GM10248 (cell line): ENCODE data around the gene PARP11.

Experiments used
- CTCF ChIA-PET: fragments of 300-600 bp; sonication (Branson Sonifier 250); formaldehyde crosslinking; extraction: SDS; loops from one replicate; lab custom pipeline; 2021; ENCODE audit warnings: antibody characterized with exemption; lab: Yijun Ruan, JAX
- POLR2A ChIA-PET: fragments of 350-650 bp; sonication (Branson Sonifier 250); formaldehyde crosslinking; extraction: SDS; loops from one replicate; lab custom pipeline; 2020; ENCODE audit warnings: antibody characterized with exemption; lab: Yijun Ruan, JAX
- DNase-seq: peaks from one replicate; pipeline ENCODE4 v3.0.0; 2012; ENCODE audit errors: extremely low spot score
- TF ChIP-seq, protein P1 (sequence below): IDR thresholded peaks from 2 replicates; pipeline ENCODE4 v1.5.1; 2012; ENCODE audit warnings: mild to moderate bottlenecking, low read depth; ENCODE audit errors: extremely low read depth, missing control alignments, control extremely low read depth

Gene PARP11

DNA sequence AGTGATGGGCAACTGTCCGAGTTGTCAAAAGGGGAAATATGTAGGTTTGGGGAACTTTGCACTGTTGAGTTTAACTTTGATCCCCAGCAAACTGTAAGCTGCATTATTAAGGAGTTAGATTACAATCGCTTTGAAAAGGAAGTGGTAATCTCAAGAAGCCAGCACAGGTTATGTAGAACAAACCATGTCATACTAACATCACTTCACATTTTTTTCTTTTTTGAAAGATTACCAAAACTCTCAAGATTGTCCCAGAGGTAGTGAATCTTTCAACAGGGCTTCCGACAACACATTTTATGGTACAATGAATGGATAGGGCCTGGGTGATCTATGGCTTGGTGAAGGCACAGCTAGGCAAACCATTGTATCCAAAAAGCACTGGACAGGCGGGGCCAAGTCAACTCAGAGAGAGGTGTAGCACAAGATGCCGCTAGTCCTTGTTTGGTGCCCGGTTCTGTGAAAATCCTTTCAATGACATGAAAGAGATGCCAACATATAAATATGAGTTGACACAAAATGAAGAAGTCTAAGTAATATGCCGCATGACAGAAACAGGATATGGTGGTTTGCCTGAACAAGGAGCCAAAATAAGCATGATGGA, 24.3 kb upstream of the PARP11 start:
- POLR2A ChIA-PET: no interaction called here
- TF ChIP-seq, protein P1, sequence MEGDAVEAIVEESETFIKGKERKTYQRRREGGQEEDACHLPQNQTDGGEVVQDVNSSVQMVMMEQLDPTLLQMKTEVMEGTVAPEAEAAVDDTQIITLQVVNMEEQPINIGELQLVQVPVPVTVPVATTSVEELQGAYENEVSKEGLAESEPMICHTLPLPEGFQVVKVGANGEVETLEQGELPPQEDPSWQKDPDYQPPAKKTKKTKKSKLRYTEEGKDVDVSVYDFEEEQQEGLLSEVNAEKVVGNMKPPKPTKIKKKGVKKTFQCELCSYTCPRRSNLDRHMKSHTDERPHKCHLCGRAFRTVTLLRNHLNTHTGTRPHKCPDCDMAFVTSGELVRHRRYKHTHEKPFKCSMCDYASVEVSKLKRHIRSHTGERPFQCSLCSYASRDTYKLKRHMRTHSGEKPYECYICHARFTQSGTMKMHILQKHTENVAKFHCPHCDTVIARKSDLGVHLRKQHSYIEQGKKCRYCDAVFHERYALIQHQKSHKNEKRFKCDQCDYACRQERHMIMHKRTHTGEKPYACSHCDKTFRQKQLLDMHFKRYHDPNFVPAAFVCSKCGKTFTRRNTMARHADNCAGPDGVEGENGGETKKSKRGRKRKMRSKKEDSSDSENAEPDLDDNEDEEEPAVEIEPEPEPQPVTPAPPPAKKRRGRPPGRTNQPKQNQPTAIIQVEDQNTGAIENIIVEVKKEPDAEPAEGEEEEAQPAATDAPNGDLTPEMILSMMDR: no peak
- no peak for DNase-seq
- CTCF ChIA-PET: interaction anchor here (2.3 to 3.8 kb wide), 2 partner anchors 11 to 379 kb away, joined by 7 to 26 read pairs; no protein-coding TSS in a partner anchor

DNA sequence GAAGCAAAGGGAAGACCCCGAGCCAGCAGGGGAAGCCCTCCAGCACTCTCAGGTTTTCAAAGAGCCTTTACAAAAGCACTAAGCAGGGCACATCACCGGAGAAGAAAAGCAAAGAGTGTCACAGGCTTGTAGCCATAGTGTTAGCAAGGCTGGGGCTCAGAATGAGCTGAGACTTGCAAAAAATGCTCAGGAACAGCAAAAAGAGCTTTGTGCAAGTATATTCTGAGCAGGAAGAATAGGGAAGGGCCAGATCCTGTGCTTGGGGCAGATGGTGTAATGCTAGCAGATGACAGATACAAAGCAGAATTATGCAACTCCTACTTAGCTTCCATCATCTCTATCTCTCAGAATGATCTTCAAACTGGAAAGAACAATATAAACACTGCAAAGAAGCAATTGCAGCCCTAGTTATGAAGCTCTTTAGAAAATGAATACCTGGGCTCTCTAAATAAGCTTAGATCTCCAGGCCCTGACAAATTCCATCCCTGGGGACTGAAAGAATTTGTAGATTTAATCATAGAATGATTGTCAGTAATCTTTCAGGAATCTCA, 23.7 kb upstream of the PARP11 start:
- ChIA-PET POLR2A (no interaction called here), CTCF (interaction anchor here (1.0 to 3.8 kb wide), 5 partner anchors 11 to 380 kb away, joined by 3 to 26 read pairs (median 5); no protein-coding TSS in a partner anchor)
- DNase-seq: no peak
- TF ChIP-seq, protein P1: no peak

DNA sequence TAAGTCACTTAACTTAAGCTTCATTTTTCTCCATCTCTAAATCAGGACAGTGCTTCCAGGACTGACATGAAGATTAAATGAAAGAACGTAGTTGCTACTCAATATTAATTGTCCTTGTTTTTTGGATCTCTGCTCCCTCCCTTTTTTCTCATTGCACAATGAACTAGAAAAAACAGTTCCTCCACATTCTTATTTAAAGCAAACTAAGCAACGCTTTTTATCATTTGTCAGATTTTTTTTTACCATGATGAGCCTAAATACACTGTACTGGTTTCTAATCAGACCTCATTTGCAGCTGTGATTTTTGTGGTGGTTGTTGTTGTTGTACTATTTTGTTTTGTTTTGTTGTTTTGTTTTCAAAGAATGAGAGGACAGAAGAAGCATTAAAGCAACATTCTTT, 23.2 kb upstream of the PARP11 start:
- DNase-seq: no peak
- ChIA-PET POLR2A (no interaction called here), CTCF (interaction anchor here (1.0 to 3.8 kb wide), 5 partner anchors 10 to 380 kb away, joined by 3 to 26 read pairs (median 5); no protein-coding TSS in a partner anchor)
- TF ChIP-seq, protein P1: no peak

DNA sequence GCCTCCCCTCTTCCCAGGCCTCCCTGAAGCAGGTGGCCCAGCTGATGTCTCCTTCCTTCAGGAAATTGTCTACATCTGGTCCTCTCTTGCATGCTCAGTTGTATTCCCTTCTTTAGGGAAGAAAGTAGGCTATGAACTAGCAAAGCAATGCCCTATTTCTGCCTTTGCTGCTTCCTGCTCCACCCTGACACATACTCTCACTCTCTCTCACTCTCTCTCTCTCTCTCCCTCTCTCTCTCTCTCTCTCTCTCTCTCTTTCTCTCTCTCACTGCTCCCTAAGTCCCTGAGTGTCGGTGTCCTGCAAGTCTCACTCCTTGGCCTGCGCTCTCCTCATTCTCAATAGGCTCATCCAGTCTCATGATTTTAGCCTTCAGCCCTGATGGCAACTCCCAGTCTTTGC, 19.4 kb upstream of the PARP11 start:
- TF ChIP-seq, protein P1: no peak
- POLR2A ChIA-PET: no interaction called here
- no peak for DNase-seq
- CTCF ChIA-PET: interaction anchor here (1.0 to 13.2 kb wide), 2 partner anchors 14 to 385 kb away, joined by 3 to 196 read pairs; no protein-coding TSS in a partner anchor

DNA sequence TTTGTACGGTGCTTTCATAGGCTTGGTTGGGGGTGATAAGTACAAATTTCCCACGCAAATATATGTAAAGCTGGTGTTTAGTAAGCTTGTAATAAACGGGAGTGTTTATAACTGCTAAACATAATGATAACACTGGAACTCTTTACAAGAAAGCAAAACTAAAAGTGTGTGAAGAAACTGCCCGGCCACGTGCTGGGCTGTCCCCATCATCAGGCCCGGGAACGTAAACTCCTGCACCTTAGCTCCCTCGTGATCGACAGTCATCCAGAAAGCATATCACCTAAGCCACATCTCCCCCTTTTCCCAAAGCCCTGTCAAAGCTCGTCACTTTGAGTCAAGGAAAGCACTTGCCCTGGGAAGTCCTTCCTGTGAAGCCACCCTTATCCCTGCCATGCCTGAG, 18.0 kb upstream of the PARP11 start:
- ChIA-PET CTCF (interaction anchor here (1.3 to 13.2 kb wide), 3 partner anchors 10 to 386 kb away, joined by 3 to 196 read pairs (median 3); no protein-coding TSS in a partner anchor), POLR2A (no interaction called here)
- TF ChIP-seq, protein P1: no peak
- DNase-seq: no peak

DNA sequence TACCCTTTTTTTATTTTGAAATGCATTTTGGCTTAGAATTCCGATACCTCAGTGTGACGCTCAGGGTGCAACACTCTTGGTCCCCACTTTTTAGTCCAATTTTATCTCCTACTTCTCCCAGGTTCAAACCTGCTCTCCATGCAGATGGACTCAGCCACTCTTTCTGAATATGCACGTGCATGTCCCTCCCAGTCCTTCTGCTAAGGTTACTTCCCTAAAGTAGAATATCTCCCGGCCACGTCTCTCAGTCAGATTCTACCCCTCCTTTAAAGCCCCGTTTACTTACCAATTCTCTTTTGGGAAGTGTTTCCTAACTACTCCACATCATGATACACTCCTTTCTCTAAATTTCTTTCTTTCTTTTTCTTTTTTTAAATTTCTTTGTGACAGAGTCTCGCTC, 15.5 kb upstream of the PARP11 start:
- ChIA-PET CTCF (interaction anchor here (1.1 to 13.2 kb wide), 2 partner anchors 10 to 389 kb away, joined by 4 to 196 read pairs; no protein-coding TSS in a partner anchor), POLR2A (no interaction called here)
- no peak for DNase-seq
- TF ChIP-seq, protein P1: no peak
